ENCODE measurements around the gene GABARAP.

- TF ChIP-seq, protein P1, sequence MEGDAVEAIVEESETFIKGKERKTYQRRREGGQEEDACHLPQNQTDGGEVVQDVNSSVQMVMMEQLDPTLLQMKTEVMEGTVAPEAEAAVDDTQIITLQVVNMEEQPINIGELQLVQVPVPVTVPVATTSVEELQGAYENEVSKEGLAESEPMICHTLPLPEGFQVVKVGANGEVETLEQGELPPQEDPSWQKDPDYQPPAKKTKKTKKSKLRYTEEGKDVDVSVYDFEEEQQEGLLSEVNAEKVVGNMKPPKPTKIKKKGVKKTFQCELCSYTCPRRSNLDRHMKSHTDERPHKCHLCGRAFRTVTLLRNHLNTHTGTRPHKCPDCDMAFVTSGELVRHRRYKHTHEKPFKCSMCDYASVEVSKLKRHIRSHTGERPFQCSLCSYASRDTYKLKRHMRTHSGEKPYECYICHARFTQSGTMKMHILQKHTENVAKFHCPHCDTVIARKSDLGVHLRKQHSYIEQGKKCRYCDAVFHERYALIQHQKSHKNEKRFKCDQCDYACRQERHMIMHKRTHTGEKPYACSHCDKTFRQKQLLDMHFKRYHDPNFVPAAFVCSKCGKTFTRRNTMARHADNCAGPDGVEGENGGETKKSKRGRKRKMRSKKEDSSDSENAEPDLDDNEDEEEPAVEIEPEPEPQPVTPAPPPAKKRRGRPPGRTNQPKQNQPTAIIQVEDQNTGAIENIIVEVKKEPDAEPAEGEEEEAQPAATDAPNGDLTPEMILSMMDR (IDR thresholded peaks at IDR 0.05): no peak
- TF ChIP-seq POLR2A (IDR thresholded peaks at IDR 0.05): no peak
These were observed 17.9 kb upstream of the GABARAP start for GRCh38 chr17:7260151-7260550.
